ENCODE results near the gene SLC38A3. TPM values are rescaled to one million over a fixed set of nuclear protein-coding genes. Genes with fewer than 3 reads are reported as not detected.

The SLC38A3 gene
- total and polyA plus RNA-seq, 2 donors (not counting 3 experiments of a cell fraction or from before 2014, with no cell fraction given), result 0.60 to 1.1 TPM

DNA sequence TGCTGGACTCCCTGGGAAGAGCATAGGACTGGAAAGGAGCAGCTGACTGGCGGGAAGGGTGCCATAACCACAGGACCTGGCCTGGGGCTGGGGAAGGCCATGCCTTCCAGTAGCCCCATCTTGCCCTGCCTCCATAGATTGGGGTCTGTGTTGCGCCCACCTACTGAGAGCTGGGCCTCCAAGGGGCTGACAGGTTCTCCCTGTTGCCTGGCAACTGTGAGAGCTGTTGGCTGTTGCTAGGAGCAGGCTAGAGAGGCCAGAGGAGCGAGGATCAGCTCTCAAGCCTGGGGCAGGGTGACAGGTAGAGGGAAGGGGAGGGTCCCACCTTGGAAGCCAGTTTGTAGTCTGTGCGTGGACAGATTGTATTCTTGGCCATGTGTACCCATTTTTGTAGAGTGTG, 28.1 kb downstream of the SLC38A3 start:
- no peaks in the 10 kb centered on the region for H3K9me1 ChIP-seq (replicated peaks; ENCODE audit: control insufficient read depth, extremely low read depth, insufficient read depth, low read length)
- no peaks in the 10 kb centered on the region for H3K36me3 ChIP-seq (ENCODE audit: control insufficient read depth in 2 of 2, extremely low read depth in 1 of 2, insufficient read depth in 2 of 2, low read length in 2 of 2)
- H3K4me3 ChIP-seq (replicated peaks in 1 of 3; ENCODE audit: insufficient read depth in 1 of 3, low read depth in 1 of 3, low read length in 3 of 3), result no peak overlapping the region
- DNase-seq (ENCODE audit: low read depth, low spot score) (no peak), FAIRE-seq (no peak)
- no TSS peak for BruUV-seq (replicated peaks)
- no peaks in the 10 kb centered on the region for H4K20me1 ChIP-seq (replicated peaks; ENCODE audit: control insufficient read depth, extremely low read depth, insufficient read depth, low read length)
- ChIA-PET CTCF (interaction anchor here (0.6 to 1.6 kb wide), 3 partner anchors 10 to 44 kb away, joined by 3 to 8 read pairs (median 3); no protein-coding TSS in a partner anchor), POLR2A (interaction anchor here (1.2 kb wide), 1 partner anchor 34 kb away, joined by 5 read pairs; no protein-coding TSS in a partner anchor)
- H3K4me2 ChIP-seq (ENCODE audit: insufficient read depth, low read length), result no peak overlapping the region
- H3K4me1 ChIP-seq (ENCODE audit: control insufficient read depth, extremely low read depth, insufficient read depth, low read length), result peaks cover under 1% of the 10 kb centered on the region
- dilution Hi-C loops (cut with MboI; ENCODE audit: extremely low pct_ligation_motif_present, low sequenced_read_pairs), result no loop called here
- H3K9ac ChIP-seq (replicated peaks; ENCODE audit: extremely low read depth, insufficient read depth, low read length), result no peak overlapping the region
- H2AFZ ChIP-seq (ENCODE audit: low read depth, low read length), result no peak overlapping the region
- TF ChIP-seq FOS (IDR thresholded peaks at IDR 0.05; ENCODE audit: borderline replicate concordance, insufficient read depth, low read length) (no peak), MYC (IDR thresholded peaks at IDR 0.05; ENCODE audit: low read depth, low read length) (no peak), GATA2 (IDR thresholded peaks at IDR 0.05; ENCODE audit: insufficient read depth, insufficient read length, low read depth, low read length) (no peak), JUN (IDR thresholded peaks at IDR 0.05; ENCODE audit: borderline replicate concordance, insufficient read depth, insufficient read length, low read depth) (no peak), POLR2AphosphoS5 (IDR thresholded peaks at IDR 0.05; ENCODE audit: insufficient read depth, low read depth, low read length) (no peak), POLR2A (IDR thresholded peaks at IDR 0.05; ENCODE audit: low read depth, low read length) (no peak), EZH2 (IDR thresholded peaks at IDR 0.05; ENCODE audit: borderline replicate concordance, low read depth, low read length, severe bottlenecking) (no peak)
- TF ChIP-seq, protein P1, sequence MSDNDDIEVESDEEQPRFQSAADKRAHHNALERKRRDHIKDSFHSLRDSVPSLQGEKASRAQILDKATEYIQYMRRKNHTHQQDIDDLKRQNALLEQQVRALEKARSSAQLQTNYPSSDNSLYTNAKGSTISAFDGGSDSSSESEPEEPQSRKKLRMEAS (IDR thresholded peaks at IDR 0.05; ENCODE audit: insufficient read depth, insufficient read length), result no peak
- TF ChIP-seq, protein P2, sequence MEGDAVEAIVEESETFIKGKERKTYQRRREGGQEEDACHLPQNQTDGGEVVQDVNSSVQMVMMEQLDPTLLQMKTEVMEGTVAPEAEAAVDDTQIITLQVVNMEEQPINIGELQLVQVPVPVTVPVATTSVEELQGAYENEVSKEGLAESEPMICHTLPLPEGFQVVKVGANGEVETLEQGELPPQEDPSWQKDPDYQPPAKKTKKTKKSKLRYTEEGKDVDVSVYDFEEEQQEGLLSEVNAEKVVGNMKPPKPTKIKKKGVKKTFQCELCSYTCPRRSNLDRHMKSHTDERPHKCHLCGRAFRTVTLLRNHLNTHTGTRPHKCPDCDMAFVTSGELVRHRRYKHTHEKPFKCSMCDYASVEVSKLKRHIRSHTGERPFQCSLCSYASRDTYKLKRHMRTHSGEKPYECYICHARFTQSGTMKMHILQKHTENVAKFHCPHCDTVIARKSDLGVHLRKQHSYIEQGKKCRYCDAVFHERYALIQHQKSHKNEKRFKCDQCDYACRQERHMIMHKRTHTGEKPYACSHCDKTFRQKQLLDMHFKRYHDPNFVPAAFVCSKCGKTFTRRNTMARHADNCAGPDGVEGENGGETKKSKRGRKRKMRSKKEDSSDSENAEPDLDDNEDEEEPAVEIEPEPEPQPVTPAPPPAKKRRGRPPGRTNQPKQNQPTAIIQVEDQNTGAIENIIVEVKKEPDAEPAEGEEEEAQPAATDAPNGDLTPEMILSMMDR (IDR thresholded peaks at IDR 0.05; ENCODE audit: extremely low read depth in 1 of 2, insufficient read depth in 1 of 2, low read depth in 1 of 2, low read length in 2 of 2), result no peak
- H3K79me2 ChIP-seq (ENCODE audit: control insufficient read depth, insufficient read depth, low read length), result peaks cover 22% of the 10 kb centered on the region
- no peaks in the 10 kb centered on the region for H3K27me3 ChIP-seq (ENCODE audit: control insufficient read depth in 2 of 2, insufficient read depth in 2 of 2, low read length in 2 of 2)
- H3K9me3 ChIP-seq (replicated peaks; ENCODE audit: control insufficient read depth, insufficient read depth, low read length), result no peaks in the 10 kb centered on the region
- intact Hi-C loops (cut with micrococcal nuclease), result no loop called here
- H3K27ac ChIP-seq (ENCODE audit: insufficient read depth, low read depth, low read length), result no peak overlapping the region
